Smooth muscle cell (in vitro differentiated cells): ENCODE measurements around the gene FFAR3. TPM values are rescaled to one million over a fixed set of nuclear protein-coding genes. Genes with fewer than 3 reads are reported as not detected.

Experiments used
- DNase-seq: peaks from one replicate; lab custom pipeline; 2025; ENCODE audit not compliant: unreplicated experiment; lab: John Stamatoyannopoulos, UW
- H2AFZ ChIP-seq: fragments of 200-600 bp; sonication (generic); 2 replicates; pipeline ENCODE4 v1.6.0; 2016; ENCODE audit warnings: antibody characterized with exemption, low read depth, mild to moderate bottlenecking
- H3F3A ChIP-seq: fragments of 200-600 bp; sonication (generic); 2 replicates; pipeline ENCODE4 v1.6.0; 2017; ENCODE audit warnings: antibody characterized with exemption, low read depth
- H3K27ac ChIP-seq: fragments of 200-600 bp; sonication (generic); 2 replicates; pipeline ENCODE4 v1.5.1; 2016; ENCODE audit warnings: low read depth, mild to moderate bottlenecking
- H3K27me3 ChIP-seq: fragments of 200-600 bp; sonication (generic); 2 replicates; pipeline ENCODE4 v1.6.1; 2016; ENCODE audit warnings: low read depth, mild to moderate bottlenecking
- H3K36me3 ChIP-seq: fragments of 200-600 bp; sonication (generic); 2 replicates; pipeline ENCODE4 v1.5.1; 2016; ENCODE audit warnings: low read depth
- H3K4me1 ChIP-seq: fragments of 200-600 bp; sonication (generic); 2 replicates; pipeline ENCODE4 v1.5.1; 2016; ENCODE audit warnings: low read depth
- H3K4me2 ChIP-seq: fragments of 200-600 bp; sonication (generic); 2 replicates; pipeline ENCODE4 v1.6.0; 2016; ENCODE audit warnings: mild to moderate bottlenecking
- H3K4me3 ChIP-seq: fragments of 200-600 bp; sonication (generic); 2 replicates; pipeline ENCODE4 v1.5.1; 2016; ENCODE audit warnings: mild to moderate bottlenecking
- H3K79me2 ChIP-seq: fragments of 200-600 bp; sonication (generic); 2 replicates; pipeline ENCODE4 v1.6.0; 2016; ENCODE audit warnings: low read depth, mild to moderate bottlenecking
- H3K9ac ChIP-seq: fragments of 200-600 bp; sonication (generic); 2 replicates; pipeline ENCODE4 v1.6.0; 2016; ENCODE audit warnings: low read depth
- H3K9me3 ChIP-seq: fragments of 200-600 bp; sonication (generic); replicated peaks from 2 replicates; pipeline ENCODE4 v1.5.1; 2016; ENCODE audit warnings: low read depth
- H4K20me1 ChIP-seq: fragments of 200-600 bp; sonication (generic); 2 replicates; pipeline ENCODE4 v1.6.0; 2016; ENCODE audit warnings: low read depth
- WGBS: methylation state at CpG from one replicate; pipeline ENCODE4 v1.1.7; 2016; ENCODE audit warnings: low lambda C conversion rate; 5-methylcytosine and 5-hydroxymethylcytosine counted together
- polyA plus RNA-seq: library from polyadenylated mRNA; unstranded; fragments of >200 nt; fragmentation: Nextera tagmentation; extraction: Ambion mirVana; gene quantifications from 2 replicates; pipeline ENCODE4 v1.2.1, GENCODE V29; 2016
- total RNA-seq: library from RNA; depleted of rRNA; stranded (reverse); fragments of >200 nt; gene quantifications from 2 replicates; pipeline ENCODE4 v1.2.3, GENCODE V29; 2014
- TF ChIP-seq, protein P1 (sequence below): fragments of 200-600 bp; sonication (generic); IDR thresholded peaks from 2 replicates; pipeline ENCODE4 v1.5.1; 2017; ENCODE audit warnings: borderline replicate concordance, mild to moderate bottlenecking, antibody characterized with exemption; ENCODE audit not compliant: insufficient read depth, poor library complexity, severe bottlenecking

The FFAR3 gene
- total and polyA plus RNA-seq, 2 experiments from 2014 or later: not detected

DNA sequence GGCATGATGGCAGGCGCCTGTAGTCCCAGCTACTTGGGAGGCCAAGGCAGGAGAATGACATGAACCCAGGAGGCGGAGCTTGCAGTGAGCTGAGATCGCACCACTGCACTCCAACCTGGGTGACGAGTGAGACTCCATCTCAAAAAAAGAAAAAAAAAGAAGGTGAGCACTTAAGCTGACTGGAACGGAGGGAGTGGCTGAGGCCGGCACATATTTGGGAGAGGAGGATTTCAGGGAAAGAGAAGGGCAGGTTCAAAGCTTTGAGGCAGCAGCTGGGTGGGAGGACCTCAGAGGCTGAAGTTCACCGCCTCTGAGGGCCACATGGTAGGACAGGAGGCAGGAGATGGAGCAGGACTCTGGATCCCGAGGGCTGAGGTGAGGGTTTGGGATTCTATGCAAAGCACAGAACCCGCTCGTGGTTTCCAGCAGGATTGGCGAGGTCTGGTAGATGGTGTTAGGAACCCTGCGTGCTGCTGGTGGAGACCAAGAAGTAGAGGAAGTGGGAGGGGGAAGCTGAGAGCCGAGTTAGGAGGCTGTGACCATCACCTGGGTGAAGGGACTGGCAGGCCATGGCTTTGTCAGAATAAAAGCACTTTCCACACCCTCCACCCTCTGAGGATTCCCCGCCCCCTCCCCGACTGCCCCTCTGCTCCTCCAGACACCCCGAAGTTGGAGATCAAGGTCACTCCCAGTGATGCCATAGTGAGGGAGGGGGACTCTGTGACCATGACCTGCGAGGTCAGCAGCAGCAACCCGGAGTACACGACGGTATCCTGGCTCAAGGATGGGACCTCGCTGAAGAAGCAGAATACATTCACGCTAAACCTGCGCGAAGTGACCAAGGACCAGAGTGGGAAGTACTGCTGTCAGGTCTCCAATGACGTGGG is 20.9 kb upstream of the FFAR3 start:
- H3K4me3 ChIP-seq: no peak overlapping the region
- no peaks in the 10 kb centered on the region for H4K20me1 ChIP-seq
- H2AFZ ChIP-seq: no peak overlapping the region
- H3K79me2 ChIP-seq: no peaks in the 10 kb centered on the region
- no peaks in the 10 kb centered on the region for H3F3A ChIP-seq
- no peak for DNase-seq
- WGBS: 89% methylated on average over 25 of the region's 25 CpGs
- no peaks in the 10 kb centered on the region for H3K36me3 ChIP-seq
- no peak overlapping the region for H3K9ac ChIP-seq
- no peak overlapping the region for H3K27ac ChIP-seq
- TF ChIP-seq, protein P1, sequence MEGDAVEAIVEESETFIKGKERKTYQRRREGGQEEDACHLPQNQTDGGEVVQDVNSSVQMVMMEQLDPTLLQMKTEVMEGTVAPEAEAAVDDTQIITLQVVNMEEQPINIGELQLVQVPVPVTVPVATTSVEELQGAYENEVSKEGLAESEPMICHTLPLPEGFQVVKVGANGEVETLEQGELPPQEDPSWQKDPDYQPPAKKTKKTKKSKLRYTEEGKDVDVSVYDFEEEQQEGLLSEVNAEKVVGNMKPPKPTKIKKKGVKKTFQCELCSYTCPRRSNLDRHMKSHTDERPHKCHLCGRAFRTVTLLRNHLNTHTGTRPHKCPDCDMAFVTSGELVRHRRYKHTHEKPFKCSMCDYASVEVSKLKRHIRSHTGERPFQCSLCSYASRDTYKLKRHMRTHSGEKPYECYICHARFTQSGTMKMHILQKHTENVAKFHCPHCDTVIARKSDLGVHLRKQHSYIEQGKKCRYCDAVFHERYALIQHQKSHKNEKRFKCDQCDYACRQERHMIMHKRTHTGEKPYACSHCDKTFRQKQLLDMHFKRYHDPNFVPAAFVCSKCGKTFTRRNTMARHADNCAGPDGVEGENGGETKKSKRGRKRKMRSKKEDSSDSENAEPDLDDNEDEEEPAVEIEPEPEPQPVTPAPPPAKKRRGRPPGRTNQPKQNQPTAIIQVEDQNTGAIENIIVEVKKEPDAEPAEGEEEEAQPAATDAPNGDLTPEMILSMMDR: no peak
- H3K27me3 ChIP-seq: no peaks in the 10 kb centered on the region
- H3K4me1 ChIP-seq: no peaks in the 10 kb centered on the region
- no peak overlapping the region for H3K4me2 ChIP-seq
- H3K9me3 ChIP-seq: no peaks in the 10 kb centered on the region

DNA sequence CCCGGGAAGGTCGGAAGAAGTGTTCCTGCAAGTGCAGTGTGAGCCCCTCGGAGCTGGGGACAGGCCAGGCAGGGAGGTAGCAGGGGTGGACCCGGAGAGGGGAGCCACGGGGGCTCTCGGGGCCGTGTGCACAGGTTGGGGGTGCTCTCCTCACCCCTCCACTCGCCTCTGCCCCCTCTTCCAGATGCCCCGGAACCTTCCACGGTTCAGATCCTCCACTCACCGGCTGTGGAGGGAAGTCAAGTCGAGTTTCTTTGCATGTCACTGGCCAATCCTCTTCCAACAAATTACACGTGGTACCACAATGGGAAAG is 20.3 kb upstream of the FFAR3 start:
- H3K27ac ChIP-seq: no peak overlapping the region
- TF ChIP-seq, protein P1: no peak

DNA sequence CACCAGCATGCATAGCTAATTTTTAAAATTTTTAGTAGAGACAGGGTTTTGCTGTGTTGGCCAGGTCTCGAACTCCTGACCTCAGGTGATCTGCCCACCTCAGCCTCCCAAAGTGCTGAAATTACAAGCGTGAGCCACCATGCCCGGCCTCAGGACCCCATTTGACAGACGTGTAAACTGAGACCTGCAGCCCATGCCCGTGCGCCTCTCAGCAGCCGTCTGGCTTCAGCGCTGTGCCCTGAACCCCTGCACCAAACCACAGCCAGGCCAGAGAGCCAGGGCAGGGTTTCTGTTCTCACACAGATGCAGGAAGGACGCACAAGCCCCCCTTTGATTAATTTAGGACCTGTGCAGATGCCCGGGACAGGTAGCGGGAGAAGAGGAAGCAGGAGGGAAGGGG is 17.8 kb upstream of the FFAR3 start:
- no peak overlapping the region for H2AFZ ChIP-seq
- no peak overlapping the region for H3K27ac ChIP-seq
- no peak overlapping the region for H3K4me2 ChIP-seq
- no peaks in the 10 kb centered on the region for H3K27me3 ChIP-seq
- 82% methylated on average over 11 of the region's 11 CpGs for WGBS
- TF ChIP-seq, protein P1: no peak
- H3K4me1 ChIP-seq: no peaks in the 10 kb centered on the region
- H3K9me3 ChIP-seq: no peaks in the 10 kb centered on the region
- H3K9ac ChIP-seq: no peak overlapping the region
- H3K36me3 ChIP-seq: no peaks in the 10 kb centered on the region
- no peaks in the 10 kb centered on the region for H3K79me2 ChIP-seq
- no peak for DNase-seq
- H4K20me1 ChIP-seq: no peaks in the 10 kb centered on the region
- H3F3A ChIP-seq: no peaks in the 10 kb centered on the region
- no peak overlapping the region for H3K4me3 ChIP-seq

More for the DNA sequence above, 20.3 kb upstream of the FFAR3 start:
- no peaks in the 10 kb centered on the region for H3K9me3 ChIP-seq
- 90% methylated on average over 11 of the region's 13 CpGs for WGBS
- no peaks in the 10 kb centered on the region for H3K4me1 ChIP-seq
- H2AFZ ChIP-seq: no peak overlapping the region
- DNase-seq: no peak
- H3F3A ChIP-seq: no peaks in the 10 kb centered on the region
- no peak overlapping the region for H3K4me3 ChIP-seq
- H3K36me3 ChIP-seq: no peaks in the 10 kb centered on the region
- H3K27me3 ChIP-seq: no peaks in the 10 kb centered on the region
- no peaks in the 10 kb centered on the region for H3K79me2 ChIP-seq
- no peaks in the 10 kb centered on the region for H4K20me1 ChIP-seq
- H3K4me2 ChIP-seq: no peak overlapping the region
- no peak overlapping the region for H3K9ac ChIP-seq

DNA sequence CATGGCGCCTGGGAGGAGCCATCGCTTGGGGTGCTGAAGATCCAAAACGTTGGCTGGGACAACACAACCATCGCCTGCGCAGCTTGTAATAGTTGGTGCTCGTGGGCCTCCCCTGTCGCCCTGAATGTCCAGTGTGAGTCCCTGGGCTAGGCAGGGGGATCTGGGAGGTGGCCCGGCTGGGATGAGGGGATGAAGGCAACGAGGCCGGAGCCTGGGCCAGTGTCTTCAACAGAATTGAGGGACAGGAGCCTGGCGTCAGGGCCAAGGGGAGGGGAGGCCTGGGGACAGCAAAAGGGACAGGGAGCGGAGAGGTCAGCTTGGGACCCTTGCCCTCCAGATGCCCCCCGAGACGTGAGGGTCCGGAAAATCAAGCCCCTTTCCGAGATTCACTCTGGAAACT is 17.3 kb upstream of the FFAR3 start:
- WGBS: 89% methylated on average over 16 of the region's 16 CpGs
- no peak overlapping the region for H3K4me2 ChIP-seq
- no peaks in the 10 kb centered on the region for H3K27me3 ChIP-seq
- no peaks in the 10 kb centered on the region for H3F3A ChIP-seq
- H3K27ac ChIP-seq: no peak overlapping the region
- no peak overlapping the region for H2AFZ ChIP-seq
- H3K4me3 ChIP-seq: no peak overlapping the region
- H4K20me1 ChIP-seq: no peaks in the 10 kb centered on the region
- H3K36me3 ChIP-seq: no peaks in the 10 kb centered on the region
- H3K4me1 ChIP-seq: no peaks in the 10 kb centered on the region
- no peak overlapping the region for H3K9ac ChIP-seq
- no peak for DNase-seq
- TF ChIP-seq, protein P1: no peak
- H3K9me3 ChIP-seq: no peaks in the 10 kb centered on the region
- no peaks in the 10 kb centered on the region for H3K79me2 ChIP-seq
